CD14-positive monocyte (primary cell): ENCODE data around the gene LEF1. TPM values are rescaled to one million over a fixed set of nuclear protein-coding genes. Genes with fewer than 3 reads are reported as not detected.

Source experiments
- DNase-seq, 3 donors: peaks; one replicate each; pipeline ENCODE4 v3.0.0-alpha.2; 2011 to 2022
- H2AFZ ChIP-seq: 2 replicates; pipeline ENCODE4 v1.6.0; 2012; ENCODE audit warnings: mild to moderate bottlenecking, low read depth, low read length, inconsistent platforms; ENCODE audit not compliant: insufficient read depth, poor library complexity, severe bottlenecking
- H3K27ac ChIP-seq, 2 donors: 1 replicate in 1 of 2; 2 replicates in 1 of 2; pipeline ENCODE4 v1.5.1; 2012 to 2013; ENCODE audit warnings: low read length in 2 of 2, control low read depth in 1 of 2, inconsistent platforms in 1 of 2, low read depth in 1 of 2, mild to moderate bottlenecking in 1 of 2
- H3K27me3 ChIP-seq, 2 donors: one replicate each; pipeline versions ENCODE4 v1.6.0 to v1.6.1; 2011 to 2013; ENCODE audit warnings: low read length in 2 of 2; ENCODE audit not compliant: control insufficient read depth in 2 of 2, insufficient read depth in 2 of 2
- H3K36me3 ChIP-seq, 2 donors: replicated peaks in 1 of 2; 1 replicate in 1 of 2; 2 replicates in 1 of 2; pipeline versions ENCODE4 v1.5.1 to v1.6.1; 2012 to 2013; ENCODE audit warnings: low read length in 2 of 2, control low read depth in 1 of 2, inconsistent platforms in 1 of 2, mild to moderate bottlenecking in 1 of 2; ENCODE audit not compliant: insufficient read depth in 2 of 2, control insufficient read depth in 1 of 2
- H3K4me1 ChIP-seq, 2 donors: 1 replicate in 1 of 2; 2 replicates in 1 of 2; pipeline versions ENCODE4 v1.5.1 to v1.6.1; 2012 to 2013; ENCODE audit warnings: low read length in 2 of 2, control low read depth in 1 of 2, inconsistent platforms in 1 of 2, mild to moderate bottlenecking in 1 of 2, moderate library complexity in 1 of 2; ENCODE audit not compliant: insufficient read depth in 2 of 2, control insufficient read depth in 1 of 2
- H3K4me2 ChIP-seq: replicated peaks from 2 replicates; pipeline ENCODE3; 2012; ENCODE audit warnings: low read length, moderate library complexity, mild to moderate bottlenecking; ENCODE audit not compliant: poor library complexity, severe bottlenecking; ENCODE audit errors: extremely low read depth
- H3K4me3 ChIP-seq, 3 experiments: fragments of 200-600 bp in 1 of 3; sonication (generic) in 1 of 3; replicated peaks in 1 of 3; 1 replicate in 2 of 3; 2 replicates in 1 of 3; pipeline ENCODE4 v1.5.1; 2011 to 2013; ENCODE audit warnings: low read length in 3 of 3, mild to moderate bottlenecking in 3 of 3, control low read depth in 2 of 3, low read depth in 2 of 3, inconsistent platforms in 1 of 3, moderate library complexity in 1 of 3
- H3K79me2 ChIP-seq: 2 replicates; pipeline ENCODE4 v1.6.0; 2012; ENCODE audit warnings: mild to moderate bottlenecking, control low read depth, inconsistent platforms, low read length, moderate library complexity; ENCODE audit not compliant: insufficient read depth
- H3K9ac ChIP-seq: 2 replicates; pipeline ENCODE4 v1.6.0; 2017; ENCODE audit warnings: low read length, mild to moderate bottlenecking; ENCODE audit not compliant: insufficient read depth, poor library complexity, severe bottlenecking
- H3K9me3 ChIP-seq, 2 donors: replicated peaks in 1 of 2; 1 replicate in 1 of 2; 2 replicates in 1 of 2; pipeline versions ENCODE4 v1.5.1 to v1.6.1; 2012 to 2013; ENCODE audit warnings: low read length in 2 of 2, control low read depth in 1 of 2; ENCODE audit not compliant: control insufficient read depth in 1 of 2, insufficient read depth in 1 of 2
- H4K20me1 ChIP-seq: 2 replicates; pipeline ENCODE4 v1.6.0; 2012; ENCODE audit warnings: mild to moderate bottlenecking, low read length, control low read depth, moderate library complexity; ENCODE audit not compliant: insufficient read depth
- H3K27ac Mint-ChIP-seq, 7 donors: one replicate each; pipeline ENCODE4 v1.8.0; 2020; ENCODE audit warnings: mild to moderate bottlenecking in 7 of 7, mixed read lengths in 7 of 7, moderate library complexity in 6 of 7, inconsistent platforms in 2 of 7
- H3K27me3 Mint-ChIP-seq, 3 donors: one replicate each; pipeline ENCODE4 v1.8.0; 2021 to 2022; ENCODE audit warnings: low read depth in 3 of 3, mild to moderate bottlenecking in 3 of 3, mixed read lengths in 3 of 3, moderate library complexity in 3 of 3, inconsistent platforms in 1 of 3
- H3K36me3 Mint-ChIP-seq, 2 donors: one replicate each; pipeline ENCODE4 v1.8.0; 2020; ENCODE audit warnings: mixed read lengths in 2 of 2, inconsistent platforms in 1 of 2, mild to moderate bottlenecking in 1 of 2
- H3K4me1 Mint-ChIP-seq: one replicate; pipeline ENCODE4 v1.8.0; 2020; ENCODE audit warnings: mild to moderate bottlenecking, mixed read lengths
- H3K4me3 Mint-ChIP-seq, 2 donors: one replicate each; pipeline ENCODE4 v1.8.0; 2020; ENCODE audit warnings: mild to moderate bottlenecking in 2 of 2, mixed read lengths in 2 of 2, moderate library complexity in 1 of 2
- H3K9me3 Mint-ChIP-seq, 7 donors: one replicate each; pipeline ENCODE4 v1.8.0; 2020 to 2022; ENCODE audit warnings: mixed read lengths in 7 of 7, mild to moderate bottlenecking in 6 of 7, moderate library complexity in 6 of 7, inconsistent platforms in 2 of 7
- WGBS: methylation state at CpG from one replicate; pipeline ENCODE4 v1.1.5; 2013; ENCODE audit warnings: missing lambda C conversion rate; ENCODE audit not compliant: insufficient coverage; 5-methylcytosine and 5-hydroxymethylcytosine counted together
- intact Hi-C, 2 donors: fragments of 100-400 bp; cut with micrococcal nuclease; formaldehyde crosslinking; loops; one replicate each; pipeline versions ENCODE4 v1.15.0 to v1.15.1; 2023
- polyA plus RNA-seq, 3 donors: library from polyadenylated mRNA; depleted of rRNA in 1 of 3; unstranded in 2 of 3; stranded (reverse) in 1 of 3; fragments of 300-500 nt in 2 of 3; fragments of >200 nt in 1 of 3; fragmentation: Illumina TruSeq in 2 of 3; gene quantifications; 1 replicate in 2 of 3; 2 replicates in 1 of 3; pipeline ENCODE4 v1.2.3, GENCODE V29; 2012 to 2021
- TF ChIP-seq, protein P1 (sequence below): fragments of 200-600 bp; IDR thresholded peaks from one replicate; pipeline ENCODE4 v1.8.0; 2022; ENCODE audit warnings: antibody characterized with exemption, mild to moderate bottlenecking

Gene LEF1
- polyA plus RNA-seq, 3 donors, result 0.29 to 1.3 (median 0.61) TPM

DNA sequence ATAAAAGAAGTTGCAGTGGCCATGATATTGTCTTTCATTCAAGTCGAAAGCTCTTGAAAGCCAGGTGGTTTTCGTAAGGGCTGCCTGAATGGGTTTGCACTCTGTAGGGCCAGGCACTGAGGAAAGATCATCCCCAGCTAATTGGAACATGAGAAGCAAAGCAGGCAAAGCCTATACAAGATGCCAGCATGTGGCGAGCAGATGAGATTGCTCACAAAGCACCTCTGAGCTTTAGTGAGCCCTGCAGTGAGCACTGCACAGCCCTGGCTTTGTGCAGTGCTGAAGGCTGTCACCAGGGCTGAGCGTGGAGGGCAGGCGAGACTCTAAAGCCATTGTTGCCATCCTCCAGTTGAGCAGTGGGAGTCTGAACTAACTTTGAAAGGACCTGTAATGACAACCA, 125.2 kb downstream of the LEF1 start:
- 100% methylated on average over 3 of the region's 5 CpGs for WGBS
- no peak overlapping the region for H3K27ac ChIP-seq
- no peaks in the 10 kb centered on the region for H3K4me1 Mint-ChIP-seq
- H3K9me3 Mint-ChIP-seq, result peaks cover 0 to 2% (median 0%) of the 10 kb centered on the region in 7 donors
- no peaks in the 10 kb centered on the region for H3K36me3 Mint-ChIP-seq
- no peaks in the 10 kb centered on the region for H3K27me3 ChIP-seq
- H3K4me2 ChIP-seq, result no peak overlapping the region
- no peak overlapping the region for H3K27ac Mint-ChIP-seq
- no peaks in the 10 kb centered on the region for H4K20me1 ChIP-seq
- H3K79me2 ChIP-seq, result no peaks in the 10 kb centered on the region
- no peak overlapping the region for H3K4me3 ChIP-seq
- TF ChIP-seq, protein P1, sequence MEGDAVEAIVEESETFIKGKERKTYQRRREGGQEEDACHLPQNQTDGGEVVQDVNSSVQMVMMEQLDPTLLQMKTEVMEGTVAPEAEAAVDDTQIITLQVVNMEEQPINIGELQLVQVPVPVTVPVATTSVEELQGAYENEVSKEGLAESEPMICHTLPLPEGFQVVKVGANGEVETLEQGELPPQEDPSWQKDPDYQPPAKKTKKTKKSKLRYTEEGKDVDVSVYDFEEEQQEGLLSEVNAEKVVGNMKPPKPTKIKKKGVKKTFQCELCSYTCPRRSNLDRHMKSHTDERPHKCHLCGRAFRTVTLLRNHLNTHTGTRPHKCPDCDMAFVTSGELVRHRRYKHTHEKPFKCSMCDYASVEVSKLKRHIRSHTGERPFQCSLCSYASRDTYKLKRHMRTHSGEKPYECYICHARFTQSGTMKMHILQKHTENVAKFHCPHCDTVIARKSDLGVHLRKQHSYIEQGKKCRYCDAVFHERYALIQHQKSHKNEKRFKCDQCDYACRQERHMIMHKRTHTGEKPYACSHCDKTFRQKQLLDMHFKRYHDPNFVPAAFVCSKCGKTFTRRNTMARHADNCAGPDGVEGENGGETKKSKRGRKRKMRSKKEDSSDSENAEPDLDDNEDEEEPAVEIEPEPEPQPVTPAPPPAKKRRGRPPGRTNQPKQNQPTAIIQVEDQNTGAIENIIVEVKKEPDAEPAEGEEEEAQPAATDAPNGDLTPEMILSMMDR, result no peak
- H3K4me3 Mint-ChIP-seq, result no peak overlapping the region
- no peaks in the 10 kb centered on the region for H3K4me1 ChIP-seq
- intact Hi-C loops, result no loop called here
- H3K36me3 ChIP-seq, result no peaks in the 10 kb centered on the region
- H3K9ac ChIP-seq, result no peak overlapping the region
- H3K27me3 Mint-ChIP-seq, result peaks cover 0 to 5% (median 2%) of the 10 kb centered on the region in 3 donors
- H3K9me3 ChIP-seq, result no peaks in the 10 kb centered on the region
- no peak overlapping the region for H2AFZ ChIP-seq
- no peak for DNase-seq

DNA sequence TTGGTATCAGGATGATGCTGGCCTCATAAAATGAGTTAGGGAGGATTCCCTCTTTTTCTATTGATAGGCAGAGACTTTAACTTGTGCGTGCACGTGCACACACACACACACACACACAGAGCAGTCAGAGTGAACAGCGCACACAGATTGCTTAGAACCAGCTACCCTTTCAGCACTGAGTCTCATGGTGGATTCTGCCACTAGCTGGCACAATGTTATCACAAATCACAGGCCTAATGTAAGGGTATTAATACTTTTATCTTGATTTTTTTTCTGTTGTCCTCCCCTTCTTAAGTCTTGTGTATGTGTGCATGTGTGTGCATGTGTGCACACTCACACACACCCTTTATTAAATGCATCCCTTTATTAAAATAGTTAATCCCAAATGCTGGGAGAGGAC, 125.8 kb downstream of the LEF1 start:
- Histone ChIP-seq H3K79me2 (no peaks in the 10 kb centered on the region), H3K36me3 (no peaks in the 10 kb centered on the region), H3K9ac (no peak overlapping the region), H3K9me3 (no peaks in the 10 kb centered on the region), H3K4me1 (no peaks in the 10 kb centered on the region), H3K27me3 (no peaks in the 10 kb centered on the region), H2AFZ (no peak overlapping the region), H4K20me1 (no peaks in the 10 kb centered on the region), H3K4me3 (no peak overlapping the region), H3K4me2 (no peak overlapping the region), H3K27ac (no peak overlapping the region)
- no peaks in the 10 kb centered on the region for H3K4me1 Mint-ChIP-seq
- WGBS, result no CpG with 5 or more reads among the region's 3 CpGs
- H3K9me3 Mint-ChIP-seq, result peaks cover 0 to 2% (median 0%) of the 10 kb centered on the region in 7 donors
- TF ChIP-seq, protein P1, result no peak
- no peaks in the 10 kb centered on the region for H3K36me3 Mint-ChIP-seq
- DNase-seq, result no peak
- H3K27ac Mint-ChIP-seq, result no peak overlapping the region
- no peak overlapping the region for H3K4me3 Mint-ChIP-seq
- peaks cover 0 to 5% (median 2%) of the 10 kb centered on the region in 3 donors for H3K27me3 Mint-ChIP-seq
- intact Hi-C loops, result no loop called here
